ENCODE measurements around the gene OR52E8. TPM values are rescaled to one million over a fixed set of nuclear protein-coding genes. Genes with fewer than 3 reads are reported as not detected.

Gene OR52E8
- total RNA-seq = not detected
- long read RNA-seq = 0 reads

DNA sequence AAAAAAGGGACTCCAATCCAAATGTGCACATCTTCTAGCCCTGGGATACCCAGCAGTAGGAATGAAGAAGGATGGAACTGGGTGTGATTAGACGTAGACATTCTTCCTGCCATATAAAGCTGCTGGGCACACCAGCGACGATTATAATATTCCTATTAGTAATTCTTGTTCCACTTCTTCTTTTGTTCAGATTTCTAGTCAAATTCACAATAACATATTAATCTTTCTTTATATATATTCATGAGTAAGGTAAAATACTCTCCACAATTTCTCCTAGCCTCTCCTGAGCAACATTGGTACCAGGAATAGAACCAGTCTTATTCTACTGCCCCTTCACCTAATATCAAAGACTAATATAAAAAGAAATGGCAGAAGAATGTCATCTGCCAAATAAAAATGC is at the start of gene OR52E8:
Gene OR52E8, minus strand, starts transcription at position 101 of the 400 bp plus-strand sequence. Its CDS starts 0 bp downstream, at position 101.
- ATAC-seq = no peak
- no peak for DNase-seq
- intact Hi-C loops (cut with micrococcal nuclease) = no loop called here

DNA sequence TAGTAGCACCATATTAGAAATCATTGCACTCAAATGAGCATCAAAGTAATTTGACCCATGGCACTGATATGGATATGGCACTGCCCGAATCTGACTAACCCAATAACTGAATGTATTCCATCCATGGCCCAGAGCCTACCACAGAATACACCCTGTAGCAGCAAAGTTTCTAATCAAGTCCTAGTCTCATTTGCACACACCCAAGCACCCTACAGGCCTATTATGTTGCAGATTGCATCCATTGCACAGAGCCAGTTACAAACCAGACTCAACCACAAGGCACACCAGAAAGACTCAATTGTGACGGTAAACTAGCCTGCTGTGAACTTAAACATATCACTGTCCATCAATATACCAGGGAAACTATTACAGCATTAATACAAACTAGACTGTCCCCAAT is 42.0 kb upstream of the OR52E8 start:
- intact Hi-C loops (cut with micrococcal nuclease) = no loop called here
- ATAC-seq = no peak
- no peak for DNase-seq

DNA sequence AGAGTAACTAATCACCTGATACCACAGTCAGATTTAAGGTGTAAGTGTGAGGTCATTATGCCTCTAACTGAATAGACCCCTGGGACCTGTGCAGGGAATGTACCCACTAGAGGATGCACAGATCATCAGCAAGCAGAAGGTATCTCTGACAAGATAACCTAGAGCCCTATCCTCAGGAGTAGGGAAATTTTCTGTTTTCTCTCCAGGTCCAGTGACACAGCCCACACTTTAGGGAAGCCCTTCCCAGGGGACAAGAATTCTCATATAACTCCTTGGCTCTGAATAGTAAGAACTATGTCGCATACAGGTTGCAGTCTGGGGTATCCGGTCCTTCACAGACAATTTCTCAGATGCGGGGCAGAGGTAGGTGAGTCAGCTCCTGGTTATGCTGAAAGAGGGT is 35.4 kb upstream of the OR52E8 start, which contains the start of gene OR52E5:
Gene OR52E5, plus strand, starts transcription at position 301 of the 400 bp plus-strand sequence. CDS start 7,569 bp downstream, outside the sequence.
- intact Hi-C loops (cut with micrococcal nuclease) = no loop called here
- ATAC-seq = no peak

DNA sequence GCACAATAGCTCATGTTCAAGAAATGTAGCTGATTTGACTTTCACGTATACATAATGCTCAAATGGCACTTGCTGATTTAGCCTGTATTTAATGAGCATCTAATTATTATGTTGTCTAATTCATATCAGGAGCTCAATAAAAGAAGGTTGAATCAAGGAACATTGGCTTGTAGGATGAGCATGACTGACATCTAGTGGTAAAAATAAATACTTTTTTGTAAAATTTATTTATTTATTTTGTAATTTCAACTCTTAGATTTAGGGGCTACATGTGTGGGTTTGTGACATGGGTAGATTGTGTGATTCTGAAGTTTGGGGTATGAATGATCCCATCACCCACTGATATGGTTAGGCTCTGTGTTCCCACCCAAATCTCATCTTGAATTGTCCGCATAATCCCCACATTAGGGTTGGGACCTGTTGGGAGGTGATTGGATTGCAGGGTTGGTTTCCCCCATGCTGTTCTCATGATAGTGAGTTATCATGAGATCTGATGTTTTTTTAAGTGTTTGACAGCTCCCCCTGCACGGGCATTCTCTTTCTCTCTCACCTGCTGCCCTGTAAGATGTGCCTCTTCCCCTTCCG is 33.8 kb upstream of the OR52E8 start:
- DNase-seq = no peak
- intact Hi-C loops (cut with micrococcal nuclease) = no loop called here
- ATAC-seq = no peak

More for the DNA sequence above, 35.4 kb upstream of the OR52E8 start, which contains the start of gene OR52E5:
- no peak for DNase-seq

DNA sequence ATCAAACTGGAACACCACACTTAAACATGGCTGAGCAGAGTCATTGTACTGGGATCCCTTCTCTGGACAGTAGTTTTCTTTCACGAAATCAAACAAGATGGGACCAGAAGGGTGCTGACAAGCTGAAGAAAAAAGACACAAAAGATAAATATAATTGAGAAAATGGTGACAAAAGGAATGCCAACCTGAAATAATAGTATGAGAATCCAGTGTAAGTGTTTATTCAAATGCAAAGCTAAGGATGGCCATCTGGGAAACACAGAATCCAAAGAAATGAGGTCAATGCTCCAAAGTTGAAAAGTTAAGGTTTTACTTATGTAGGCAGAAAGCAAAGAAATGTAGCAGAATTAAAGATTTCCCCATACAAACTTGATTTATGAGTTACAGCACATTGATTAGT is 30.2 kb upstream of the OR52E8 start:
- intact Hi-C loops (cut with micrococcal nuclease) = no loop called here
- ATAC-seq (no peak), DNase-seq (no peak)

DNA sequence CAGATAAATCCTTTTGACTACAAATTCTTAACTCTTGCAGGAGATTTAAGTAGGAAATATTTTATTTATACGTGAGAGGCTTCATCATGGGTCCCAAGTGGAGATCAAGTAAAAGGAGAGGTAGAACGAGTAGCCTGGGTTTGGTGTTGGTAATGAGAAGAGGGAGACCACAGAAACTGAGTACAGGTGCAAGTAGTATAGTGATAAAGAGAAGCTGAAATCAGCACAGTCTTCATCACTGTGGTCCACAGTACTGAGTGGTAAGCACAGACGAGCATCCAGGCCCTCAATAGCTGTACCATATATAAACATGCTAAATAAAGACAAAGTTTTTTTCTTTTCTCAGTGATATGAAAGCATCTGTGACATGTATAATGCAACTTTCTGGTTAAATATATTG is 29.7 kb upstream of the OR52E8 start:
- intact Hi-C loops (cut with micrococcal nuclease) = no loop called here
- DNase-seq = no peak
- no peak for ATAC-seq

DNA sequence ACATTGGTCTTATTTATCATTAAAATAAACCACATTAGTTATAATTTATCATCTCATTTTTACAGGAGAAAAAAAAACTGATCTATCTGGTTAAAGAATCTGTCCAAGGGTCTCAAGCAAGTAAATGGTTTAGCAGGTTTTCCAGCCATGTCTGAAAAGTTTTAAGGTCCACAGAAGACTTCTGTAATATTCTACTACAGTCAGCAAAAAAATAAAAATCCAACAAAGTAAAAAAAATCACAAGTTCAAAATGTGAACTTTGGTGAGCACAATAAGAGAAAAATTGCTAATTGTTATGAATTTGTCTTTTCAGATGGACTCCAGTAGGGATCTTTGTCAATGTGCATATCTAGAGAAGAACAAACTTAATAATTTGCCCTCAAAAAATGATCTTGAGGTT is 24.3 kb upstream of the OR52E8 start:
- ATAC-seq (no peak), DNase-seq (no peak)
- intact Hi-C loops (cut with micrococcal nuclease) = no loop called here

DNA sequence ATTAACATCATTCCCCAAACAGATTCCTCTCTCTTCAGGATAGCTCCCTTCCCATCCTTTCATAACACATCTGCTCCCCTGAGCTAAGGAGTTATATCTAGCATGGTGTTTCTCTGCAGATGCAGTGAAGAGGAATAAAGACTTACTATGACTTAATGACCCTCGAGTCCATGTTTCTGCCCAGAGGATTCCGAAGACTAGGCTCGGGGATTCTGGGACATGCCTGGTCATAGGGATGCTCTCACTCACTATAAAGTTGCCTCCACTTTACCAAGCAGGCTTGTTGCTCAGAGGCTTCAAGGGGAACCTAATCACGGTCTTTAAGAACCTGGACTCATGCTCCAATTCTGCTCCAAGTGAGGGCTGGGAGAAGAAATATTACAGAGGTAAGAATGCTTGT is 22.8 kb upstream of the OR52E8 start, which contains the start of gene OR52E4:
Gene OR52E4, plus strand, starts transcription at position 301 of the 400 bp plus-strand sequence. CDS start 3,664 bp downstream, outside the sequence.
- ATAC-seq (no peak), DNase-seq (no peak)
- intact Hi-C loops (cut with micrococcal nuclease) = no loop called here

DNA sequence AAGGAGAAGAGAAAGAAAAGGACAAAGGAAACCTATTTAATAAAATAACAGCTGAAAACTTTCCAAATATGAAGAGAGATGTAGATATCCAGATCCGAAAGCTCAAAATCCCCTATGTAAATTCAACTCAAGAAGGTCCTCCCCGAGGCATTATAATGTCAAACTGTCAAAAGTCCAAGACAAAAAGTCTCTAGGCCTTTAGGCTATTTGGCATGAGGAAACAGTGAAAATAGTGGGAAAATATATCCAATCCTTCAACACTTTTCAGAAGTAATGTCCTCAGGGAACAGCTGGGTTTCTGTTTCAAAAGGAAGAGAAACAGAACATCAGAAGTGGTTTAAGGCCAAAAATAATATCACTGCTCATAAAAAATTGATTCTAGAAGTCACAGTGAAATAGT is 21.1 kb upstream of the OR52E8 start:
- DNase-seq = no peak
- no peak for ATAC-seq
- intact Hi-C loops (cut with micrococcal nuclease) = no loop called here

DNA sequence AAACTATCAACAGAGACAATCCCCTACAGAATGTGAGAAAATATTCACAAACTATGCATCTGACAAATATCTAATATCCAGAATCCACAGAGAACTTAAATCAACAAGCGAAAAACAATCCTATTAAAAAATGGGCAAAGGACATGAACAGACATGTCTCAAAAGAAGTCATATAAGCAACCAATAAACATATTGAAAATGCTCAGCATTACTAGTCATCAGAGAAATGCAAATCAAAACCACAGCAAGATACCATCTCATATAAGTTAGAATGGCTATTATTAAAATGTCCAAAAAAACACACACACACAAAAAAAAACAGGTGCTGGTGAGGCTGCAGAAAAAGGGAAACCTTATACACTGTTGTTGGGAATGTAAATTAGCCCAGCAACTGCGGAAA is 8.3 kb upstream of the OR52E8 start:
- no peak for DNase-seq
- intact Hi-C loops (cut with micrococcal nuclease) = no loop called here
- ATAC-seq = no peak

DNA sequence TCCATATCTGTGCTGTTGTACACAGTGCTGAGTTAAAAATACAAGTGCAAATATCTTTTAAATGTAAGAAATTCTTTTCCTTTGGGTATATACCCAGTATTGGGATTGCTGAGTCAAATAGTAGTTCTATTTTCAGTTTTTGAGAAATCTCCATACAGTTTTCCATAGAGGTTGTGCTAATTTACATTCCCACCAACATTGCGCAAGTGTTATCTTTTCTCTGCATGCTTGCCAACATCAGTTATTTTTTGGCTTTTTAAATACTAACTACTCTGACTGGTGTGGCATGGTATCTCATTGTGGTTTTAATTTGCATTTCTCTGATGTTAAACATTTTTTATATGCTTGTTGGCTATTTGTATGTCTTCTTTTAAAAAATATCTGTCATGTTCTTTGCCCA is 6.5 kb downstream of the OR52E8 start:
- DNase-seq (no peak), ATAC-seq (no peak)
- intact Hi-C loops (cut with micrococcal nuclease) = no loop called here

DNA sequence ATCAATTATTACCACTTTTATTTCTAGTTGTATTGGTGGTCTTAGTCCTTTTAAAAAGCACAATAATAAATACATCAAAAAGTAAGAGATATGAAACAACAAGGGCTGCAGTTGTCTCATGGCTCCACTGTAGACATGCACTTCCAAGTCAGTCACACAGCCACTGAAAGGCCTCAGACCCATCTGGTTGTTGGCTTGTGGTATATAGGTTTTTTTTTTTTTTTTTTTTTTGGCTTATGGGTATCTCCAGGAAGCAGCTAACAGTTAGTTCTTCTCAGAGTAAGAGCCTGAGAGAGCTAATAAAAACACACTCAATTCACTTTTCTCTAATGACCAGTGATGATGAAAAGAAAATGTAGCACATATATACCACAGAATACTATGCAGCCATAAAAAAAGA is 9.8 kb downstream of the OR52E8 start:
- no peak for ATAC-seq
- intact Hi-C loops (cut with micrococcal nuclease) = no loop called here
- no peak for DNase-seq

DNA sequence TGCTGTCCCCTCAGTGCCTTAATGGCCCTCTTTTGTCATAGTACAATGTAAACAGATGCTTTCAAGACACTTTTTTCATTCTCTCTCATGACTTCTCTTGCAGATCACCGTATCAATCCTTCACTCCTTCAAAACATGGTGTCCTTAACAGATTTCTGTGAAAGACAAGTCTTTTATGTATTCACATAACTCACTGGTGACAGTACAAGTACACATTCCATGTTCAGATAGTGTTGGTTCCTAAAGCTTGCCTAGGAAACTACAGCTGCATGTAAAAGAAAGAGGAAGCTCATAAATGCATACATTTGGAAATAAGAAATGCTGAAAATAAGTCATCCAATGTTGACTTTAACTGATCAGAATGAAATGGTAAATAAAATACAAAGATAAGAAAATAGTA is 10.8 kb downstream of the OR52E8 start:
- no peak for DNase-seq
- intact Hi-C loops (cut with micrococcal nuclease) = no loop called here
- ATAC-seq = no peak

DNA sequence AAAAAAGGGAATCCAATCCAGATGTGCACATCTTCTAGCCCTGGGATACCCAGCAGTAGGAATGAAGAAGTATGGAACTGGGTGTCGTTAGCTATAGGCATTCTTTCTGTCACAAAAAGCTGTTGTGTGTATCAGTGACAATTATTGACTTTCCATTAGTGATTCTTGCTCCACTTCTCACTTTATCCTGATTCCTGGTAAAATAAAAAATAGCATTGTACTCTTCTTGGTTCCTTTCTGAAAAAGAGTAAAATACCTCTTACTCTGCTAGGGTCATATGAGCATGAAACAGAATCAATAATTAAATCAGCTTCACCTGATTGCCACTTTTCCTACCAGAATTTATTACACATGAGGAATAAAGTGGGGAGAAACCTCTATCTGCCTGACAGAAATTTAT is 15.7 kb downstream of the OR52E8 start, which contains the start of gene OR52E6:
Gene OR52E6, minus strand, starts transcription at position 101 of the 400 bp plus-strand sequence. Its CDS starts 0 bp downstream, at position 101.
- ATAC-seq = no peak
- intact Hi-C loops (cut with micrococcal nuclease) = no loop called here
- DNase-seq = no peak

DNA sequence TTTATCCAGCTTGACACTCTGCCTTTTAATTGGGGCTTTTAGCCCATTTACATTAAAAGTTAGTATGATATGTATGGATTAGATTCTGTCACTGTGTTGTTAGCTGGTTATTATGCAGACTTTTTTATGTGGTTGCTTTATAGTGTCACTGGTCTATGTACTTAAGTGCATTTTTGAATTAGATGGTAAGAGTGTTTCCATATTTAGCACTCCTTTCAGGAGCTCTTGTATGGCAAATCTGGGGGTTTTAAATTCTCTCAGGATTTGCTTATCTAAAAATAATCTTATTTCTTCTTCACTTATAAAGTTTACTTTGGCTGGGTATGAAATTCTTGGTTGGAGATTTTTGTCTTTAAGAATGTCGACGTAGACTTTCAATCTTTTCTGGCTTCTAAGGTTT is 19.8 kb downstream of the OR52E8 start:
- no peak for ATAC-seq

DNA sequence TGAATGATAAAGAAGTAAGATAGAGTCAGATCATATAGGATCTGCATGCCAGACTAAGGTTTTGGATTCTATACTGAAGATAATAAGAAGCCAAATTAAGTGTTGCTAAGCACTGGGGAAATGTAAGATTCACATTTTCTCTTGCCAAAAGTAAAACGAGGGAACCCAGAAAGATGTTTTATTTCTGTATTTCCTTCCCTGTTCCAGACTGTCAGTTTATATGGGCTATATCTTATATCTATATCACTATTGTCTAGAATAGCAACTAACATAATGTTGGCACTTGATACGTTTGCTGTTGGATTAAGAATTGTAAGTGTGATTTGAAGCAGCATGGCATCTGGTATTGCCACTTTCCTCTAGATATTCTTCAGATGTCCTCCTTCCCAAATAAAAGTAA is 24.0 kb downstream of the OR52E8 start:
- ATAC-seq (no peak), DNase-seq (no peak)
- intact Hi-C loops (cut with micrococcal nuclease) = no loop called here

More for the DNA sequence above, 19.8 kb downstream of the OR52E8 start:
- intact Hi-C loops (cut with micrococcal nuclease) = no loop called here
- no peak for DNase-seq

DNA sequence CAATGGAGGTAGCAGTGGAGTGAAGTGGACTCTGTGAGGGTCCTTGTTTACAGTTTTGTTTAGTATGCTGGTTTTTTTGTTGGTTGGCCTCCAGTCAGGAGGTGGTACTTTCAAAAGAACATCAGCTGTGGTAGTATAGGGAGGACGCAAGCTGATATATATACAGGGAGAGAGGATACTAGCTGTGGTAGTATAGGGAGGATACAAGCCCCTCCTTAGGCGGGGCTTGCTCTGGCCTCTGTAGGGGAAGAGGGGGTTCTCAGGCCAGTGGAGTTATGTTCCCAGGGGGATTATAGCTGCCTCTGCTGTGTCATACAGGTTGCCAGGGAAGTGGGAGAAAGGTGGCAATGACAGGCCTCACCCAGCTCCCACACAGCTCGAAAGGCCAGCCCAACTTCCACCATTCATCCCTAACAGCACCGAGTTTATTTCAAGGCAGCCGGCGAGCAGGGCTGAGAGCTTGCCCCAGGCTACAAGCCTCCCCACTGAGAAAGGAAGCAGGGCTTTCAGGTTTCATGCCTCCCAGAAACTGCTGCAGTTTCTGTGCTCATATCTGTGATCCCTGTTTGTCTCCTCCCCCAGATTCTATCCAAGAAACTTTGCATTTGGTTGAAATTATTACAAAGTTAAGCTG is 26.2 kb downstream of the OR52E8 start:
- intact Hi-C loops (cut with micrococcal nuclease) = no loop called here
- ATAC-seq = no peak
- DNase-seq = no peak

DNA sequence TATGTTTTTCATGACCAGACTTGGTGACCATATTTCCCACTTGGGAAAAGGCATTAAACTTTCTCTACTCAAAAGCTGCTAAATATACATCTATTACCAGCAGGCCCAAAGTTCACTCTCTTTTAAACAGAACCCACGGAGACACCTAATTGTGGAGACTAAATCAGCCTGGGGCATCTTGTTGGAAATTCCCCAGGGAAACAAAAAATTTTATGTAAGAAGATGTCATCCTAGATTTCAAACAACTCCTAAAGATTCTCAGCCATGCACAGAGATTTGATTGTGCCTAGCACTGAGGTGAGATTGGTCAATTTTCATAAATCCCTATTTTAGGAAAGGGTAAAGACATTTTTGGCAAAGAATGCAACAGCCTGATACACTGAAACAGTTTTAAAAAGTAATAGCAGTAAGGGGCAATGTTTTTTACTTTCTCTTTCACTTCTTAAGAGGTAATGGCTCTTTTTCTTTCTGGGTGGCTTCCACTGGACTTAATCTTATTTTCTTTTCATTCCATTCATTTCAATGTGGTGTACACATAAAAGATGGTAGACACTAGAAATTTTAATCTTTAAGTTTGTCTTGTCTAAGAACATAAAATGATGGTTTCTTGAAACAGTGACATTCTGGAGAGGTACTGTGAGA is 39.1 kb downstream of the OR52E8 start:
- ATAC-seq = no peak
- no peak for DNase-seq
- intact Hi-C loops (cut with micrococcal nuclease) = no loop called here

DNA sequence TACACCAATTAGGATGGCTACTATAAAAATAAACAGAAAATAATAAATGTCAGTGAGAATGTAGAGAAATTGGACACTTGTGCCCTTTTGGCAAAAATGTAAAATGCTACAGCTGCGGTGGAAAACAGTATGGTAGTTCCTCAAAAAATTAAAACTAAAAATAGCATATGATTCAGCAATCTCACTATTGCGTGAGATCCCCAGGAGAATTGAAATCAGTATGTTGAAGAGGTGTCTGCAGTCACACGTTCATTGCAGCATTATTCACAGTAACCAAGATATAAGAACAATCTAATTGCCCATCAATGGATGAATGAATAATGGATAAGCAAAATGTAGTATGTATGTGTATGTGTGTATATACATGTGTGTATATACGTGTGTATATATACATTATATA is 42.0 kb downstream of the OR52E8 start:
- ATAC-seq (no peak), DNase-seq (no peak)
- intact Hi-C loops (cut with micrococcal nuclease) = no loop called here
